HG03066 (cell line): ENCODE data around the gene SPSB4.

Experiments
- ATAC-seq: cut with Tn5 transposase; IDR thresholded peaks from one replicate; pipeline ENCODE4 v1.9.1; 2021; ENCODE audit warnings: low read depth; ENCODE audit not compliant: unreplicated experiment

SPSB4 gene

GRCh38 chr3:141052201-141053069, 1.3 kb downstream of the SPSB4 start:
- no peak for ATAC-seq

GRCh38 chr3:141055136-141055535, 4.0 kb downstream of the SPSB4 start:
- ATAC-seq, result no peak

- no peak for ATAC-seq
These were observed 4.6 kb downstream of the SPSB4 start for GRCh38 chr3:141055536-141056445.

- ATAC-seq, result no peak
These were observed 5.6 kb downstream of the SPSB4 start for GRCh38 chr3:141056751-141057171.

- ATAC-seq, result no peak
These were observed 6.3 kb downstream of the SPSB4 start for GRCh38 chr3:141057436-141057835.

- ATAC-seq, result no peak
These were observed 7.0 kb downstream of the SPSB4 start for GRCh38 chr3:141057946-141058800.

GRCh38 chr3:141058996-141059395, 7.8 kb downstream of the SPSB4 start:
- no peak for ATAC-seq

- no peak for ATAC-seq
These were observed 8.7 kb downstream of the SPSB4 start for GRCh38 chr3:141059816-141060215.

- no peak for ATAC-seq
These were observed 9.2 kb downstream of the SPSB4 start for GRCh38 chr3:141060327-141060726.

- ATAC-seq, result no peak
These were observed 12.7 kb downstream of the SPSB4 start for GRCh38 chr3:141063831-141064230.

- ATAC-seq, result no peak
These were observed 13.2 kb downstream of the SPSB4 start for GRCh38 chr3:141064255-141064926.

GRCh38 chr3:141065258-141065657, 14.1 kb downstream of the SPSB4 start:
- no peak for ATAC-seq

GRCh38 chr3:141065841-141066805, 15.0 kb downstream of the SPSB4 start:
- ATAC-seq, result no peak

- no peak for ATAC-seq
These were observed 16.2 kb downstream of the SPSB4 start for GRCh38 chr3:141067206-141067974.

GRCh38 chr3:141070229-141070628, 19.1 kb downstream of the SPSB4 start:
- no peak for ATAC-seq

GRCh38 chr3:141070727-141071357, 19.7 kb downstream of the SPSB4 start:
- ATAC-seq, result no peak

GRCh38 chr3:141071681-141072260, 20.6 kb downstream of the SPSB4 start:
- ATAC-seq, result no peak
